ENCODE data around the gene INSYN1.
"Not testable (repeated sequence)": the region's sequence is repeated elsewhere in the genome, so short reads cannot be mapped to it uniquely, and the experiment has no call there.

The INSYN1 gene, protein sequence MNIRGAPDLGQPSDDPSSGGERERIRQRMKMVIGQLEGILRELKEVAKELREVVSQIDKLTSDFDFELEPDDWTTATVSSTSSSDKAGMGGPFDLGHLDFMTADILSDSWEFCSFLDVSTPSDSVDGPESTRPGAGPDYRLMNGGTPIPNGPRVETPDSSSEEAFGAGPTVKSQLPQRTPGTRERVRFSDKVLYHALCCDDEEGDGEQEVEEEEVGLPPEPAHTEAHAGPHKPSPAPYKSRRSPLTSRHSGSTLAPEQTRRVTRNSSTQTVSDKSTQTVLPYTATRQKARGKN

DNA sequence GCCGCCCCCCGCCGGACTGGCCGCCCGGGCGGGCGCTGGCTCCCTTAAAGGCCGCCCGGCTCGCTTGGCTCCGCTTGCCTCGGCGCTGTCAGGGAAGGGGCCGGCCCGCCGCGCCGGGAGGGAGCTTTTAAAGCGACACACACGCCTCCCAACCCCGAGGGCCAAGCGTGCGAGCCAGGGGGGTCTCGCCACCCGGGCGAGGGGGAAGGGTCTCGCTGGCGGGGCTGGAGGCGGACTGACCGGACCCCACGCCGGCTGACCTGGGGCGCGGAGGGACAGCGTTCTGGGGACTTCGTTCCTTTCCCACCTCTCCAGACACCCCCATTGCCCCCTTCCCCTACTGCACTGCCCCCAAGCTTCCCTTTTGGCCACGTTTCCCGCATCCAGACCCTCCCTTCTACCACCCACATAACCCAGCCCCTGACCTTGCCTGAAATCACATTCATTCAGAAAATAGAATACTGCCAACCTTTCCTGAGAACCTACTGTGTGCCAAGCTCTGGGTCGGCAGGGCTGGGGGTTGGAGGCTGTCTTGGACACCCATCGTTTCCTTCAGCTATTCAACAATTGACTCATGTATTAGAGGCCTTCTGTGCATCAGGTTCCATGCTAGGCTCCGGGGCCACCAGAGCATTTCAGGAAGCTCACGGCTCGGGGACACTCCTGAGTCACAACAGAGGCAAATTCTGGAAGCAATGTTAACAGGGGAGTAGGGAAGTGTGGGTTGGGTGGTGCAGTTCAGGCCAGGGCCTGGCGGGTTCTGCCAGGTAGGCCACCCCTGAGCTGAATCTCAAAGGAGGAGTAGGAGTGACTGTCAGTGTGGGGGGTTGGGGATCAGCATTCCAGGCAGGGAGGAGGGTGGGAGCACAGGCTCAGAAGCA is at the start of gene INSYN1:
Gene INSYN1, minus strand, starts transcription at position 102 of the 881 bp plus-strand sequence. CDS start 2,221 bp downstream, outside the sequence.
- DNase-seq, result no peak

DNA sequence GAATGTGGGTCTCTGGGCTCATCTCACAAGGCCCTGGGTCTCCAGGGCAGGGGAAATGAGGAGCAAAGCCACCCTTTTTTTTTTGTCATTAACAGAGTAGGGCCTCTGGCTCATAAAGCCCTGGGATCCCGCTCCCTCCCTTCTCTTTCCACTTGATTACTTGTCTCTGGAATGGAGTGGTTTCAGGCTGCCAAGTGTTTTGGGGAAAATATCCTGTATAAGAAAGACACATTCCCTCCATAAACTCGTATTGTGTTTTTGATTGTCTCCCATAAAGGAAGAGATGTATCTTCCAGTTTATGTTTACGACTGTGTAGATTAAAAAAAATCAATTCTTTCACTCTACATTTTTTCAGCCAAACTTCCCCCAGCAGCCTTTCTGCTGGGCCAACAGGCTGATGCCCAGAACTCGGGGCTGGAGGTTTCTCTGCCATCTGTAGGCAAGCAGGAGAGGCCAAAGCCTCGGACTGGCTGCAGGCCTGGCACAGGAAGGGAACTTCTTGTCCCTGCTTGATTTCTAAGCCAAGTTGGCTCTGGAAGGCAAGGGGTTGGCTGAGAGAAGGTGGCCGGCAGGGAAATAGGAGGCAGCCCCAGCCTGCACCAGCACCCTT is 49.4 kb upstream of the INSYN1 start:
- DNase-seq, result no peak

DNA sequence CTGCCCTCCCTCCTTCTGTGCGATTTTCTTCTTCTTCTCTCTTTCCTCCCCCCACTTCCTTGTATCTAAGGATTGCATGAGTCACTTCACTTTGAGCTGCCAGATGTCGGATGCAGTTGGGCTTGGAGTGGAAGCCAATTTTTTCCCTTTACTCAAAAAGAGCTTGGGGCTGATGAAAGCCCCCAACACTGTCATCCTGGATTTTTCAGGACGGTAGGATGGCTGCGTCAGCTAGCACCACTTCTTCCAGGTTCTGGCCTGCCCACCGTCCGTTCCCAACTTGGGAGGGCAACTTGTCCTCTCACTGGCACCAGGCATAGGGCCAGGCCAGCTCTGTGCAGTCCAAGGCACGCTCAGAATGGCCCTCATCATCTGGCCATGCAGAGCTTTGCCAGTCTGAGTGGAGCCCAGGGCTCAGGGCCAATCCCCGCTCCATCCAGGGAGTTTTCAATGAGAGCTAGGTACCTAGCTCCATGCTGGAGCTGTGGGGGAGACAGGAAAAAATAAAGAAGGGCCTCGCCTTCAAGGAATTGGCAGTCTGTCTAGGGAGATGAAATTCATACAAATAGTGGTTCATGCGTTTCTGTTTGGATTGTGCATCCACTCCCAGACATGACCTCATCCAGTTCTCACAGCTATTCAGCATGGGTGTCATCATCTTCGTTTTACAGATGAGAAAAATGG is 47.7 kb upstream of the INSYN1 start:
- no peak for DNase-seq

DNA sequence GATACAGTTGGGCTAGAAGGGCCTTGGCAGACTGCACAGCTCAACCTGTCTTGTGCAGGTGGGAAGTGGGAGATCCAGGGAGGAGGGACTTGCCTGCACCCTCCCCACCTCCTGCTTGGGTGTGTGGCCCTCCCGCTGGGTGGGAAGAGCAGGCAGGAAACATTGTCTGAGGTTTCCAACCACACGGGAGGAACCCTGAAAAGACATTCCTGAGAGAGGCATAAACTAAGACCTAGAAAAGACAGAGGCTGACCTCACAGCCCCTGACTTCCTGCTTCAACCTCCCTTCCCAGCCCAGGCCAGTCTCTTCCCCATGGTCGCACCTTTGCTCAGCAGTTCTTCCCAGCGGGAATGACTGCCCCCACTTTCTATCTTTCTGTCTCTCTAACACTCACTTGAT is 46.3 kb upstream of the INSYN1 start:
- DNase-seq, result no peak

DNA sequence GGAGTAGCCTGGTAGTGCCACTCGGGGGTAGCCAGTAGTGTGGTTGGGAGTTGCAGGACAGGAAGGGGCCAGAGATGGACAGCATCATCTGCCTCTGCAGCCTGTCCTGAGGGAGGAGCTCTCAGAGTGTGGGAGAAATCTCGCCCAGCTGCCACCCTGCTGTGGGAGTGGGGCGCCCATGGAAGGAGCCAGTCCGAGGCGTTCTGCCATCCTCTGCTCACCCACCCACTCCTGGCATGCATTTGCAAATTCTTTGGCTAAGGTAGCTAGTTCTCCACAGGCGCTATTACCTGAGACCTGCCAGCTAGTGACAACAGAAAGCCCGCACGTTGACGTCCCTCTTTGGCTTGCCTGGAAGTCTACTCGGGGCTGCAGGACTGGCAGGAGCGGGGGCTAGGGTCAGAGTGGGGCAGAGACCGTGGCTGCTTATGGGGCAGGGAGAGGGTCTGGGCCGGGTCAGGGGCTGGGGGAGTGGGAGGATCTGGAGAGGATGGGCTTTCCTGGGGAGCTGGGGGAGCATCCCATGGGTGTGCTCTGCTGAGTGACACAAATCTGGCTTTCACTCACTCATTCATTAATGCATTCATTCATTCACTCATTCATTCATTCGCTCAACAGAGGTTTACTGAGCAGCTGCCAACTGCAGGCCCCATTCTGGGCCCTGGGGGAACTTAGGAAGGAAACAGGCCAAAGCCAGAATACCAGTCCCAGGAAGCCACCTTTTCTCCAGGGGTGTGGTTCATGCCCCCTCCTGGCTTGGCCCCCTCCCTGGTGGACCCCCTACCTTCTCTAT is 44.4 kb upstream of the INSYN1 start:
- DNase-seq, result no peak

DNA sequence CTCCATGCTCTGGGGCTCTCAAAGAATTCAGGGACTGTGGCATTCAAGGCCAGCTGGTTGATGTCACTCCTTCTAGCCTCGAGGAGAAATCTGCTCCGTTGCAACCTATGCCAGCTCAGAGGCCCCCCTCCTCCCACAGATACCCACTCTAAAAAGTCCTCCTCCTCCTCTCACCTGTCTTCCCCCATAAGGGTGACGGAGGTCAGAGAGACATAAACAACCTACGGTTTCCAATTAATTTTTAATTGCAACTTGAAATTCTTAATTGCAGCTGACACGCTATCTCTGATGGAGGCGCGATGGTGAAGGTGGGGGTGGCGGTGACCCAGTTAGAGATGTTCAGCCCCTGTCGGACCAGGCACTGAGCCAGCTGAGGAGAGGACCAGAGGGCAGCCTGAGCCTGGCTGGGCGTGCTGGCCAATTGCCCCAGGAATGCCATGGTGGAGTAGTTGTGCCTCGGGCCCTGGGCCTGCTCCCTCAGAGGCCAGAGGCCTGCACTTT is 43.2 kb upstream of the INSYN1 start:
- no peak for DNase-seq

DNA sequence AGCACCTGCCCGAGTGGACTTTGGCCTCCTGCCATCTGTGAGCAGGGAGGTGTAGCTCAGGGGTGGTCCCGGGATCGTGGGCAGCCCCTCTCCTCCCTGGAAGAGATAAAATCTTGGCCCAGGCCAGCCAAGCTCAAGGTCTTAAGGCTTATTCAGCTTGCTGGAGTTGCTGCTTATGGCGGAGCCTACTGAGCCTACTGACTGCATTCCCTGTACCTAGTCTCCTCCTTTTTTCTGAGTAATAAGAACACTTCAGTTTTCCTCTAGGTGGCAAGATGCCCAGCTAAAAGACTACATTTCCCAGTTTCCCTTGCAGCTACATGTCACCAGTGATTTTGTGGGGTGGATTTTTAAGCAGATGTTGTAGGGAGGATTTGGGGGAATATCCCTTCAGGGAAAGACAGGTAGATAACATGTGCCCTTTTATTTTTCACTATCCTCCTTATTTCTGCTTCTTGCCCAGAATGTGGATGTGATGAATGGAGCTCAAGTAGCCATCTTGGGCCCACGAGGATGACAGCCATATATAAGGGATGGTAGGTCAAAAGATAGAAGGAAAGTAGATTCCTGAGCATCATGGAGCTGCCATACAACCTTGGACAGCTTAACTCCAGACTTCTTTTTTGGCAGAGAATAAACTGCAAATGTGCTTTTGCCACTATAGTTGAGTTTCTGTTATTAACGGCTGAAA is 41.4 kb upstream of the INSYN1 start:
- no peak for DNase-seq

DNA sequence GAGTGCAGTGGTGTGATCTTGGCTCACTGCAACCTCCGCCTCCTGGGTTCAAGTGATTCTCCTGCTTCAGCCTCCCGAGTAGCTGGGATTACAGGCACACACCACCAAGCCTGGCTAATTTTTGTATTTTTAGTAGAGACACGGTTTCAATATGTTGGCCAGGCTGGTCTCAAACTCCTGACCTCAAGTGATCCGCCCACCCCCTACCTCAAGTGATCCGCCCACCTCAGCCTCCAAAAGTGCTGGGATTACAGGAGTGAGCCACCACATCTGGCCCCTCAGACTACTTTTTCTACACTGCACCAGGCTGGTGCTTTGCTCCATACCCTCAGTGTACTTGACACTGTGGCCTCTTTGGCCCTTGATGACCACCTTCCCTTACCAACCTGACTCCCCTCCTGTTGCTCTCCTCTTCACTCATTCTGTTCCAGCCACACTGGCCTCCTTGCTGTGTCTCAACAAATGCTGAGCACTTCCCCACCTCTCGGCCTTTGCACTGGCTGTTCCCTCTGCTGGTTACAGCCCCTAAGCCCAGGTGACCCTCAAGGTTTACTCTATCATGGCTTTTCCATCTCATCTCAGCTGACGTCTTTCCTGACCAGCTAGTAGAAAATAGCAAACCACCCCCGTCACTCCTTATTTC is 39.9 kb upstream of the INSYN1 start:
- DNase-seq, result not testable (repeated sequence)

DNA sequence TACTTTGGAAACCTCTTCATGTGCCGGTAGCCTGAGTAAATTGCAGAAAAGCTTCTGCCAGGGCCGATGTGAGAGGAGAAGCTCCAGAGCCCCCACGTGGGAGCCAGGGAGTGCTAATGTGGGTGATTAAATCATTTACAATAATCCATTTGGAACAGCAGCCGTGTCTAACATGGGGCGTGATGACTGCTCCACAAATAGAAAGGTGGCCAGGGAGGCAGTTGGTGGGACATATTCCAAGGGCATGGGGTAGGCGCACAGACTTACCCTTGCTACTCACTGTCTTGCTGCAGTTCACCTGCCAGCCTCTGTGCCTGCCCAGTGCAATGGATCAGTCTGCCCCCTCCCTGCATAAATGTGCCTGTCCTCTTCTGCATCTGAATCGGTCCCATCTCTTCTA is 39.3 kb upstream of the INSYN1 start:
- DNase-seq, result no peak

DNA sequence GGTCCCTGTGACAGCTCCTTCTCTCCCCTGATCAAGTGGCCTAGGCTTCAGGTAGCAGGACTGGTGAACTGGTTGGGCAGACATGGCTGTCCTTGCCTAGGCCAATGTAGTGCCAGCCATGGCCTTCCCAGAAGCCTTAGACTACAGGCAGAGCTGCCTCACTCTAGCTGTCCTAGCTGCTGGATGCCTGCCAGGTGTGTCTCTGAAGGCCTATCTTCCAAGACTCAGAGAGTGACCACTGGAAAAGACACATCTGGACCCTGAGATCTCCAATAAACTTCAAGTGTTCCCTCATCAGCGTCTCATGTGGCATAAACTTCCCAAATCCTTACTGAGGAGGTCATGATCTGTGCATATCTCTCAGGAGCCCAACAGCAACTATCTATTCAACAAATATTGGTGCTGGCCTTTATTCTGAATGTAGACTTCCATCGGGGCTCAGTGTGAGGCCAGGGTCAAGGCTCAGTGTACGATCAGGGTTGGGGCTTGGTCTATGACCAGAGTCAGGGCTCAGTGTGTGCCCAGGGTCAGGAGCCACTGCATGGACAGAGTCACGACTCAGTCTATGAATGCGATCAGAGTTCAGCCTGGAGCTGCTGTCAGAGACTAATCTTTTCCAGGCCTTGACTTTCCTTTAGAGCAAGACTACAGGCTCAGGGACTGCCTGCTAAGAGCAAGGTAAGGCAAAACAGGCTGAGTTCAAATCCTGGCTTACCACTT is 36.5 kb upstream of the INSYN1 start:
- DNase-seq, result no peak

DNA sequence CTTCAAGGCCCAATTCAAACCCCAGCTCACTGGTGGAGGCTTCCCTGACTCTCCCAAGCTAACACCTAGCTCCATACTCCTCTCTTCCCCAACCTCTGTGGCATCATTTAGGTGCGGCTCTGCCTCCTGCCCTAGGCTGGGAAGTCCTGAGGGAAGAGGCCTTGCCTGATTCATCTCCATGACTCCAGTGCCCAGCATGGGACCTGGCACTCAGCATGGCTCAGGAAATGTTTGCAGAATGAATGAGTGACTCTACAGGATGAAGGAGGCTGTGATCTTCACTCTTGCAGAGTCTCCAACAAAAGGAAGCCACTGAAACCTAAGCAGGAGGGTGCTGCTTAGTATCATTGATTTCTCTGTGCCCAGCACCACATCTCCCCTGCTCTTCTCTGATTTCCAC is 34.5 kb upstream of the INSYN1 start:
- no peak for DNase-seq

DNA sequence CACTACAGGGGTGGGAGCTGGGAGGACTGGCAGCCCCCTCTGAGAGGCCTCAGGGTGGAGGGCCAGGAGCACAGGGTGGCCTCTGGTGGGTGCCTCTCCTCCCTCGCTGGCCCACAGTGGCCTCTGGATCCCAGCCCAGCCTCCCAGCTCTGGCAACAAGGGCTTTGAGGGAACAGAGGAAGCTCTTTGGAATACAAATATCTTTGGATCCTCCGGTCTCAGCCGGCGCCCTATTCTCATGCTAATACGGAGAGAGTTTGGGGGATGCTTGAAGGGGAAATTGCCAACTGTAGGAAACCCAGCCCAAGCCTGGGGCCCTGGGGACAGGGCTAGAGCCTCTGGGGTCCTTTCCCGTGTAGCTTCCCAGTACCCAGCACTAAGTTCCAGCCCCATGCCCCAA is 33.4 kb upstream of the INSYN1 start:
- DNase-seq, result no peak

DNA sequence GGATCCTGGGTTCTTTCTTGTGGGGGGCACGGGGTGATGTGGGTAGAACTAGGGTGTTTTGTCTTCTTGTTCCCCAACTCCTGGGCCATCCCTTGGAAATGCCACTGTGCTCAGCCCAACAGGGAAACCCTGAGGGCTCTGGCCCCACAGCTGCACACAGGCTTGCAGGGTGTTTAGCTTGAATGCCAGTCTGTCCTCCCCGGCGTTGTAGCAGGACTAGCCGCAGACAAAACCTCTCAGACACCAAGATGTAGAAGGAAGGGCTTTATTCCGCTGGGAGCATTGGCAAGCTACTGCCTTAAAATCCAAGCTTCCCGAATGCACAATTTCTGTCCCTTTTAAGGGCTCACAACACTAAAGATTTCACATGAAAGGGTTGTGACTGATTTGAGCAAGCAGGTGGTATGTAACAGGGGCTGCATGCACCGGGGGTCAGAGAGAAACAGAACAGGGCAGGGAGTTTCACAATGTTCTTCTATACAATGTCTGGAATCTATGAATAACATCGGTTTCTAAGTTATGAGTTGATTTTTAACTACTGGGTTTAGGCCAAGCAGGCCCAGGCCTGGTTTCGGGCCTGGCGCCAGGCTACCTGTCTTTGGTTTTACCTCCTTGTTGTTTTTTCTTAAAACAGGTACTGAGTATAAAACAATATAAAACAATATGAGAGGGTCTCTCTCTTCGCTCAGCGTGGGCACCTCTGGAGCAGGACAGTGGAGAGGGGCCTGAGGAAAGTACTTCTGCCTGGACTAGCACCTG is 32.3 kb upstream of the INSYN1 start:
- DNase-seq, result not testable (repeated sequence)

DNA sequence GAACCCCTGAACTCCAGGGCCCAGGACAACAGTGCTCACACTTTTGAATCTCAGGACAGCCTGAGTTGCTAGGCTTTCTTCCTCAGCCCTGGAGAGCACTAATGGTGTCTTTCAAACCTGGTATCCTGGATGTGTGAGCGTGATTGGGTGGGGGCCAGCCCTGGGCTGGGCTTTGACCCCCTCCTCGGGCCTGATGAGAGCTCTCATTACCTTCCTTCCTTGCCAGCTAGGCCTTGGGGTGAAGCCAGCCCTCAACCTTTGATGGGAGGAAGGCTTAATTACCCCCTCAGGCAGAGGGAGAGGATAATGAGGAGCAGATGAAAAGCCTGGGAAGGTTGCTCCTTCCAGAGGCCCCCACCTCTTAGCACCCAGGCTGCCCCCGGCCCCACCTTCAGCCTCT is 31.1 kb upstream of the INSYN1 start:
- no peak for DNase-seq

DNA sequence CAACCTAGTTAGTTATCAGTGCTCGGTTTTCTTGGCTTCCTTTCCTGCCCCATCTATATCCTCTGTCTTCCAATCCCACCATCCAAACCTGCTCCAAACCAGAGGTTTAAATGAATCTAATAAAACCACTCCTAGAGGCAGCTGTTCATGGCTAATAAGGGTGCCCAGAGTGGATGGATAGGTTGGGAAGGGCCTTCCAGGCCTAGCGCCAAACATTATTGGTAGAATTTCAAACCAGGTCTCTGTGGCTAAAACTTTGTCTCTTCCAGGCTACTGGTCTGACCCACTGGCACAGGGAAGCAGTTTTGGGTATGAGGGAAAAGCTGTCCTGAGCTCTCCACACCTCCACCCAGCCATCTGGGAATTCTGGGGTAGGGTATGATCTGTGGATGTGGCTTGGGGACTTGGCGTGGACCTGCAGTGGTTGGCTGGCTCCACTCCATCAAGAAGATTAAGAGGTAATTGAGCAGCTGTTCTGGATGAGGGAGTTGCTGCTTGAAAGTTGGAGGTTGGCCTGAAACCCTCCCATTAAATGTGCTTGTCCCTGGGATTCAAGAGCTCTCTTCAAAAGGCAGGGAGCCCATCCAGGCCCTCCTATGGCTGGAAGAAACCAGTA is 29.3 kb upstream of the INSYN1 start:
- no peak for DNase-seq

DNA sequence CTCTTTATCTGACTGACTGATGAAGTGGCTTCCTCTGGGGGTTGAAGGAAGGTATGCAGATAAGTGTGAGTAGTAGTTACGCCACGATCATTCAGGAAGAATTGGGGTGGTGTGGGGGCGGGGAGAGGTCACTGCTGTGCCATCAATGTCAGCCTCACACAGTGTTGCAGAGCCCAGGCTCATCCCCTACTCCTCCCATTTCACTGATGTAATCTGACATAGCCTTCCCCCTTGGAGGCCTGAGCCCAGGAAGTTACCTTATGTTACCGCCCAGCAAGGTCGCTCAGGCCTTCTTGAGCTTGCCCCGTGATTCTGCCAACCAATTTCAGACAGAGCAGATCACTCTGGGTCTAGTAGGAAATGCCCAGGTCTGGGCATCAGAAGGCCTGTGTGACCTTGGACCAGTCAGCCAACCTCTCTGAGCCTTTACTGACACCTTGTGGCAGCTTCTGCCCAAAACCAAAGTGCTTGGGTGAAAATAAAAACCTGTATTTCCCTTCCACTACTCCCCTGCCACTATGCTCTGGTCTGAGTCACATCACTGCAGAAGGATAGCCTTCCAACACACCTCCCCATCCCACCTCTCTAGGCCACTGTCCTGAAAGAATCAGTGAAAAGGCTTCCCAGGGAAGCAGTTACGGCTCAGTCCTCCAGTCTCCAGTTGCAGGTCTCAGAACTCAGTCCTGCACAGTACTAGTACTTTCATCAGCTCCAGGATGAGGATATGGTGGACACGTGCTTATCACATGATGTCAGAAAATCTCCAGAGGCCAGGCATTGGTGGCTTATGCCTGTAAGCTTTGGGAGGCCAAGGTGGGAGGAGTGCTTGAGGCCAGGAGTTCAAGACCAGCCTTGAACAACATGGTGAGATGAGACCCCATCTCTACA is 28.1 kb upstream of the INSYN1 start:
- no peak for DNase-seq

DNA sequence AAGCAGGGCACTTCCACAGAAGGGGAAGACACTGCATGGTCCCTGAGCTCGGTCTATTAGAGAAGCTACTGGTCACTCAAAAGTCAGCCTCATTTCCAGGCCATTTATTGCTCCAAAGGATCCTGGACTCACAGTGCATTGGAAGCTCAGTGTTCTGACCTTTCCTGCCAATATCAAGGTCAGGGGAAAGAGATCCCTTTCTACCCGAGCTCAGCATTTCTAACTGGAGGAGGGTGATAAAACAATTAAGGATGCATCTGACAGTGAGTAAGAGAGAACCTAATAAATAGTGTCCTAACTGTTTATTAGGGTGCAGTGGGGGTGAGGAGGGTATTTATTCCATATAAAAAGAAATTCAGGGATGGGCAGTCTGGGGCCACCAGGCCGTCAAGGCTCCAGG is 26.8 kb upstream of the INSYN1 start:
- DNase-seq, result no peak

DNA sequence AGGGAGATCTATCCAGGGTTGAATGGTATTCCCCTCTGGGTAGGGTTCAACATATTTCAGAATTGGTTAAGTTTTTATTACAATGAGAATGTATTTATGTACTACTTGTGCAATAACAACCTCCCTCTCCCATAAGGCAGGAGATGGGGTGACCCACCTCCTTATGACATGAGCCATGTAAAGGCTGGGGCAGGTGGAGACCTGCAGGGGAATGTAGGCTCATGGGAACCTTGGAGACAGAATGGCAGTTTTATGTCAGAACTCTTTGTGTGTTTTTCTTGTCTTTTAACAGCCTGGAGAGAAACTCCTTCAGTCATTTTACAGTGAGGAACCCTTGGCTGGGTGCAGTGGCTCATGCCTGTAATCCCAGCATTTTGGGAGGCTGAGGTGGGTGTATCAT is 24.6 kb upstream of the INSYN1 start:
- DNase-seq, result no peak
